Islet precursor cell (in vitro differentiated cells): ENCODE data around the gene HDAC8.
"Not testable (repeated sequence)": the region's sequence is repeated elsewhere in the genome, so short reads cannot be mapped to it uniquely, and the experiment has no call there.

Experiments used
- DNase-seq: peaks from one replicate; pipeline ENCODE4 v3.0.0-alpha.2; 2018

The HDAC8 gene

GRCh38 chrX:72526534-72527508 lies 45.8 kb downstream of the HDAC8 start:
- no peak for DNase-seq

GRCh38 chrX:72498782-72499181 lies 73.9 kb downstream of the HDAC8 start:
- DNase-seq, result no peak

- DNase-seq, result no peak
Observed at GRCh38 chrX:72495046-72495445, 77.6 kb downstream of the HDAC8 start.

GRCh38 chrX:72492499-72492898 lies 80.1 kb downstream of the HDAC8 start:
- no peak for DNase-seq

GRCh38 chrX:72490221-72490620 lies 82.4 kb downstream of the HDAC8 start:
- DNase-seq, result not testable (repeated sequence)

GRCh38 chrX:72487661-72488060 lies 85.0 kb downstream of the HDAC8 start:
- no peak for DNase-seq

- DNase-seq, result no peak
Observed at GRCh38 chrX:72479324-72480274, 93.0 kb downstream of the HDAC8 start.

- DNase-seq, result no peak
Observed at GRCh38 chrX:72478853-72479252, 93.8 kb downstream of the HDAC8 start.

- DNase-seq, result no peak
Observed at GRCh38 chrX:72478351-72478750, 94.3 kb downstream of the HDAC8 start.

GRCh38 chrX:72477781-72478181 lies 94.9 kb downstream of the HDAC8 start:
- no peak for DNase-seq

GRCh38 chrX:72477376-72477775 lies 95.3 kb downstream of the HDAC8 start:
- no peak for DNase-seq

GRCh38 chrX:72475952-72476668 lies 96.5 kb downstream of the HDAC8 start:
- DNase-seq, result no peak

GRCh38 chrX:72475338-72475737 lies 97.3 kb downstream of the HDAC8 start:
- DNase-seq, result peak; percentile 52

- DNase-seq, result no peak
Observed at GRCh38 chrX:72470532-72471223, 102.0 kb downstream of the HDAC8 start.

- no peak for DNase-seq
Observed at GRCh38 chrX:72470117-72470516, 102.5 kb downstream of the HDAC8 start.

- no peak for DNase-seq
Observed at GRCh38 chrX:72468607-72469006, 104.0 kb downstream of the HDAC8 start.

- DNase-seq, result no peak
Observed at GRCh38 chrX:72467135-72467534, 105.5 kb downstream of the HDAC8 start.

- DNase-seq, result no peak
Observed at GRCh38 chrX:72466493-72466892, 106.2 kb downstream of the HDAC8 start.

GRCh38 chrX:72465889-72466288 lies 106.8 kb downstream of the HDAC8 start:
- DNase-seq, result no peak

GRCh38 chrX:72461766-72462165 lies 110.9 kb downstream of the HDAC8 start:
- DNase-seq, result no peak

GRCh38 chrX:72461288-72461687 lies 111.4 kb downstream of the HDAC8 start:
- DNase-seq, result no peak

GRCh38 chrX:72460715-72461114 lies 111.9 kb downstream of the HDAC8 start:
- no peak for DNase-seq
